Upper lobe of right lung (tissue), 1 donor: ENCODE measurements around the gene FIBCD1. TPM values are rescaled to one million over a fixed set of nuclear protein-coding genes. Genes with fewer than 3 reads are reported as not detected.

Experiments used
- ATAC-seq: fragments of 200-7000 bp; cut with Tn5 transposase; one replicate; pipeline ENCODE4 v1.9.1; 2020; ENCODE audit warnings: mild to moderate bottlenecking, moderate library complexity
- DNase-seq: peaks from one replicate; pipeline ENCODE4 v3.0.0-alpha.2; 2020
- H3K27ac ChIP-seq: fragments of 200-600 bp; one replicate; pipeline ENCODE4 v1.8.0; 2022
- H3K27me3 ChIP-seq: fragments of 200-600 bp; one replicate; pipeline ENCODE4 v1.8.0; 2022; ENCODE audit warnings: mild to moderate bottlenecking
- H3K36me3 ChIP-seq: fragments of 200-600 bp; one replicate; pipeline ENCODE4 v1.8.0; 2022
- H3K4me1 ChIP-seq: fragments of 200-600 bp; one replicate; pipeline ENCODE4 v1.8.0; 2022
- H3K4me3 ChIP-seq: fragments of 200-600 bp; one replicate; pipeline ENCODE4 v1.8.0; 2022; ENCODE audit warnings: mild to moderate bottlenecking
- H3K9me3 ChIP-seq: fragments of 200-600 bp; one replicate; pipeline ENCODE4 v1.8.0; 2022
- intact Hi-C: fragments of 100-400 bp; cut with DNase I; formaldehyde crosslinking; loops from one replicate; pipeline ENCODE4 v1.11.0; 2022
- total RNA-seq: library from RNA; stranded (reverse); fragmentation: NEBNext Ultra II Directional; extraction: Animal tissue kit (Norgen Biotek cat#: 25700); gene quantifications from one replicate; pipeline ENCODE4 v1.2.1, GENCODE V29; 2021
- TF ChIP-seq, protein P1 (sequence below): fragments of 200-600 bp; IDR thresholded peaks from one replicate; pipeline ENCODE4 v1.8.0; 2022; ENCODE audit warnings: antibody characterized with exemption
- donor health status: DM: no; HTN: yes; CAD: no; lungs with severe emphysema.

FIBCD1 gene
- total RNA-seq, 1 donor from 2014 or later, result 2.7 TPM

- no peak overlapping the region for H3K4me3 ChIP-seq
- DNase-seq (no peak), ATAC-seq (no peak)
- H3K27ac ChIP-seq, result no peak overlapping the region
- peaks cover 18% of the 10 kb centered on the region for H3K27me3 ChIP-seq
- TF ChIP-seq, protein P1, sequence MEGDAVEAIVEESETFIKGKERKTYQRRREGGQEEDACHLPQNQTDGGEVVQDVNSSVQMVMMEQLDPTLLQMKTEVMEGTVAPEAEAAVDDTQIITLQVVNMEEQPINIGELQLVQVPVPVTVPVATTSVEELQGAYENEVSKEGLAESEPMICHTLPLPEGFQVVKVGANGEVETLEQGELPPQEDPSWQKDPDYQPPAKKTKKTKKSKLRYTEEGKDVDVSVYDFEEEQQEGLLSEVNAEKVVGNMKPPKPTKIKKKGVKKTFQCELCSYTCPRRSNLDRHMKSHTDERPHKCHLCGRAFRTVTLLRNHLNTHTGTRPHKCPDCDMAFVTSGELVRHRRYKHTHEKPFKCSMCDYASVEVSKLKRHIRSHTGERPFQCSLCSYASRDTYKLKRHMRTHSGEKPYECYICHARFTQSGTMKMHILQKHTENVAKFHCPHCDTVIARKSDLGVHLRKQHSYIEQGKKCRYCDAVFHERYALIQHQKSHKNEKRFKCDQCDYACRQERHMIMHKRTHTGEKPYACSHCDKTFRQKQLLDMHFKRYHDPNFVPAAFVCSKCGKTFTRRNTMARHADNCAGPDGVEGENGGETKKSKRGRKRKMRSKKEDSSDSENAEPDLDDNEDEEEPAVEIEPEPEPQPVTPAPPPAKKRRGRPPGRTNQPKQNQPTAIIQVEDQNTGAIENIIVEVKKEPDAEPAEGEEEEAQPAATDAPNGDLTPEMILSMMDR, result no peak
- no peaks in the 10 kb centered on the region for H3K9me3 ChIP-seq
- intact Hi-C loops, result no loop called here
- H3K36me3 ChIP-seq, result no peaks in the 10 kb centered on the region
- H3K4me1 ChIP-seq, result no peaks in the 10 kb centered on the region
Measured at GRCh38 chr9:130918826-130919558, 20.1 kb downstream of the FIBCD1 start.

DNA sequence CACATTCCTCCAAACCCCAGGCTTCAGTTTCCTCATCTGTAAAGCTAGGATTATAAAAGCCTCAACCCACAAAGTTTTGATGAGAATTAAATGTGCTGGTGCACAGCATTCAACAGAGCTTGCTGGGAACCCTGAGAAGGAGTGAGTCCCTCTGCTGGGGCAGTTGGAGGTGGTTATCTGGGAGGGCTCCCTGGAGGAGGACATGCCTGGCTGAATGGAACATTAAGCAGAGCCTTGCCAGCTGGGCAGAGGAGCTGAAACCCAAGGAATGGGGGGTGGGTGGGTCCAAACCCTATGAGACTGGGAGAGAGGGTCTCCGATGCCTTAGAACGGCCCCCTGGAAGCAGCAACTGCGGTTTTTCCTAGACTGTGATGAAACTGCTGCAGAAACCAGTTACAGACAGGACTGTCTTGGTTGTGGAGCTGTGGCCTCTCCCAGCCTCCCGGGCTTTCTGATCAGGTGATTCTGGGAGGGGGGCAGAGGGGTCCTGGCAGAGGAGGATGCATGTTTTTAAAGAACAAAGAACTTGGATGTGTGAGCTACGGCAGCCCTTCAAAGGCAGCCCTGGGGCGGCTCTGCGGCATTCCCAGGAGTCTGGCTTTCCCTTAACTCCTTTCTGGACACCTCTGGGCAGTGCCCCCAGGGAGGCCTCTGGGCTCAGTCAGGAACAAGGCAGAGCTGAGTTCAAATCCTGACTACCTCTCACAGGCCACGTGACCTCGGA is 20.8 kb downstream of the FIBCD1 start:
- H3K27me3 ChIP-seq, result peaks cover 11% of the 10 kb centered on the region
- TF ChIP-seq, protein P1, result no peak
- H3K27ac ChIP-seq, result no peak overlapping the region
- no peaks in the 10 kb centered on the region for H3K9me3 ChIP-seq
- no peak overlapping the region for H3K4me3 ChIP-seq
- no peaks in the 10 kb centered on the region for H3K4me1 ChIP-seq
- ATAC-seq, result no peak
- no peak for DNase-seq
- H3K36me3 ChIP-seq, result no peaks in the 10 kb centered on the region
- intact Hi-C loops, result no loop called here

GRCh38 chr9:130917168-130917960 is 21.7 kb downstream of the FIBCD1 start:
- no peak for DNase-seq
- TF ChIP-seq, protein P1, result no peak
- Histone ChIP-seq H3K4me3 (no peak overlapping the region), H3K4me1 (no peaks in the 10 kb centered on the region), H3K27ac (no peak overlapping the region), H3K9me3 (no peaks in the 10 kb centered on the region), H3K36me3 (no peaks in the 10 kb centered on the region), H3K27me3 (peaks cover 5% of the 10 kb centered on the region)
- ATAC-seq, result no peak
- intact Hi-C loops, result no loop called here

- Histone ChIP-seq H3K27me3 (no peaks in the 10 kb centered on the region), H3K27ac (no peak overlapping the region), H3K9me3 (no peaks in the 10 kb centered on the region), H3K4me1 (no peaks in the 10 kb centered on the region), H3K36me3 (no peaks in the 10 kb centered on the region), H3K4me3 (no peak overlapping the region)
- ATAC-seq (no peak), DNase-seq (no peak)
- TF ChIP-seq, protein P1, result no peak
- intact Hi-C loops, result no loop called here
Measured at GRCh38 chr9:130915096-130915447, 24.0 kb downstream of the FIBCD1 start.

DNA sequence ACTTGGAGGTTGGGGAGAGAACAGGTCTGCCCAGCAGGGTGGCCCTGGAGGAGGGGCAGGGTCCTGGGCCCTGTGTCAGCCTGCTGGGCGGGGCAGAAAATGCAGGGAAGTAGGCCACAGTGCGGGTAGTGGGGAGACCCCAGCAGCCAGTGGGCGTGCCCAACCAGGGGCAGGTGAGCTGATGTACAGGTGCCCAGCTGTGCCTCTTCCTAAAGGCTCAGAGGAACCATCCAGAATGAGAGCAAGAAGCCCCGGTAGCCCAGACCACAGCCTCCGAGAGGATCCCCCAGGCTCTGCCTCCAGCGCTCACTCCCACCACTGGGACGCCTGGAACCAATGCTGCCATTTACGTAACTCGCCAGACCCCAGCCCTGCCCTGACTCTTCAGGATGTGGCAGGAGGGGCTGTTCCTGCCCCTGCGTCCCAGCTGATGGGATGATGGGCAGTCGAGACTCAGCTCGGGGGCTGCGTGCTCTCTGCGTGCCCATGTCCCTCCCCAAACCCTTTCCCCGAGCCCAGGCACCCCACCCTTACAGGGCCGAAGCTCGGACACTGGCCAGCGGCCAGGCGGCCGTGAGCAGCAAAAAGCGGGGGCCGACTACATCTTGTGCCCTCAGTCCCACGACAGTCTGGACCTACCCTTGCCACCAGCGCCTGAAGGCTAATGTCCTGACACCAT is 24.5 kb downstream of the FIBCD1 start:
- intact Hi-C loops, result no loop called here
- DNase-seq, result no peak
- ATAC-seq, result no peak

More for the DNA sequence above, 24.5 kb downstream of the FIBCD1 start:
- H3K9me3 ChIP-seq, result no peaks in the 10 kb centered on the region
- H3K4me1 ChIP-seq, result no peaks in the 10 kb centered on the region
- no peak overlapping the region for H3K27ac ChIP-seq
- H3K4me3 ChIP-seq, result no peak overlapping the region
- no peaks in the 10 kb centered on the region for H3K36me3 ChIP-seq
- TF ChIP-seq, protein P1, result no peak
- no peaks in the 10 kb centered on the region for H3K27me3 ChIP-seq
